Liver (tissue), 9 donors: Measurements from ENCODE around the gene RB1. TPM values are rescaled to one million over a fixed set of nuclear protein-coding genes. Genes with fewer than 3 reads are reported as not detected.
A peak's percentile ranks its signal among the peaks of the same experiment; 100 is the strongest.

ENCODE experiments used
- DNase-seq: peaks from one replicate; pipeline ENCODE4 v3.0.0-alpha.2; 2017; ENCODE audit warnings: low spot score
- H3K27ac ChIP-seq, 2 donors: one replicate each; pipeline ENCODE4 v1.7.0; 2013; ENCODE audit warnings: inconsistent platforms in 2 of 2, low read length in 2 of 2, control low read depth in 1 of 2, low read depth in 1 of 2, mild to moderate bottlenecking in 1 of 2
- H3K27me3 ChIP-seq, 4 donors: one replicate each; pipeline versions ENCODE4 v1.6.1 to v1.7.0; 2013; ENCODE audit warnings: low read length in 3 of 4, inconsistent platforms in 1 of 4, mild to moderate bottlenecking in 1 of 4, moderate library complexity in 1 of 4; ENCODE audit not compliant: control insufficient read depth in 4 of 4, insufficient read depth in 4 of 4
- H3K36me3 ChIP-seq, 4 donors: one replicate each; pipeline versions ENCODE4 v1.6.1 to v1.7.0; 2013; ENCODE audit warnings: low read length in 3 of 4, mild to moderate bottlenecking in 3 of 4, low read depth in 1 of 4, moderate library complexity in 1 of 4; ENCODE audit not compliant: control insufficient read depth in 4 of 4, insufficient read depth in 3 of 4
- H3K4me1 ChIP-seq, 4 donors: one replicate each; pipeline versions ENCODE4 v1.6.1 to v1.7.0; 2013; ENCODE audit warnings: low read length in 3 of 4, mild to moderate bottlenecking in 3 of 4, moderate library complexity in 1 of 4; ENCODE audit not compliant: control insufficient read depth in 4 of 4, insufficient read depth in 4 of 4
- H3K4me3 ChIP-seq, 3 donors: one replicate each; pipeline versions ENCODE4 v1.6.1 to v1.7.0; 2013; ENCODE audit warnings: low read length in 3 of 3, control low read depth in 1 of 3, low read depth in 1 of 3, mild to moderate bottlenecking in 1 of 3
- H3K9ac ChIP-seq, 2 donors: one replicate each; pipeline ENCODE4 v1.7.0; 2013; ENCODE audit warnings: low read length in 2 of 2, mild to moderate bottlenecking in 2 of 2, moderate library complexity in 2 of 2, control low read depth in 1 of 2, low read depth in 1 of 2
- H3K9me3 ChIP-seq, 4 donors: one replicate each; pipeline versions ENCODE4 v1.6.1 to v1.7.0; 2013; ENCODE audit warnings: low read length in 3 of 4; ENCODE audit not compliant: control insufficient read depth in 4 of 4
- CTCF ChIP-seq: fragments of 150-350 bp; IDR thresholded peaks from 2 replicates; pipeline ENCODE4 v1.5.1; 2017; ENCODE audit warnings: improper control_type of control experiment, low read depth, low read length; ENCODE audit not compliant: missing input control
- EGR1 ChIP-seq, 2 donors: IDR thresholded peaks; 2 replicates each; pipeline ENCODE4 v1.6.1; 2016 to 2018; ENCODE audit warnings: antibody characterized with exemption in 2 of 2, low read depth in 2 of 2
- GABPA ChIP-seq, 2 donors: IDR thresholded peaks in 1 of 2; conservative IDR thresholded peaks in 1 of 2; 2 replicates each; pipeline ENCODE4 v1.6.1; 2016; ENCODE audit warnings: antibody characterized with exemption in 2 of 2, mild to moderate bottlenecking in 1 of 2, moderate library complexity in 1 of 2
- HNF4A ChIP-seq, 2 donors: conservative IDR thresholded peaks; 2 replicates each; pipeline ENCODE4 v1.6.1; 2016; ENCODE audit warnings: antibody characterized with exemption in 2 of 2, mild to moderate bottlenecking in 2 of 2
- HNF4G ChIP-seq: IDR thresholded peaks from 2 replicates; pipeline ENCODE4 v1.6.1; 2016; ENCODE audit warnings: antibody characterized with exemption
- JUND ChIP-seq, 2 donors: IDR thresholded peaks; 2 replicates each; pipeline ENCODE4 v1.6.1; 2016; ENCODE audit warnings: antibody characterized with exemption in 2 of 2
- REST ChIP-seq: IDR thresholded peaks from 2 replicates; pipeline ENCODE4 v1.6.1; 2016; ENCODE audit warnings: antibody characterized with exemption, mild to moderate bottlenecking
- RXRA ChIP-seq, 2 donors: IDR thresholded peaks; 2 replicates each; pipeline ENCODE4 v1.6.1; 2017 to 2018; ENCODE audit warnings: antibody characterized with exemption in 2 of 2, mild to moderate bottlenecking in 1 of 2
- TAF1 ChIP-seq: conservative IDR thresholded peaks from 2 replicates; pipeline ENCODE4 v1.6.1; 2016; ENCODE audit warnings: antibody characterized with exemption, mild to moderate bottlenecking
- WGBS: extraction: QIAGEN DNeasy Blood & Tissue Kit; methylation state at CpG from one replicate; pipeline ENCODE4 v1.1.7; 2013; 5-methylcytosine and 5-hydroxymethylcytosine counted together
- polyA plus RNA-seq, 2 donors: library from polyadenylated mRNA; stranded (reverse) in 1 of 2; unstranded in 1 of 2; fragments of 200-250 nt in 1 of 2; fragments of >200 nt in 1 of 2; fragmentation: Nextera tagmentation in 1 of 2; extraction: Ambion mirVana in 1 of 2; gene quantifications; one replicate each; pipeline versions ENCODE4 v1.2.1 to v1.2.3, GENCODE V29; 2013 to 2015
- total RNA-seq, 2 donors: library from RNA; depleted of rRNA; stranded (reverse); fragments of >200 nt; gene quantifications; one replicate each; pipeline ENCODE4 v1.2.3, GENCODE V29; 2014
- TF ChIP-seq, protein P1 (sequence below): IDR thresholded peaks from 2 replicates; pipeline ENCODE4 v1.6.1; 2016; ENCODE audit warnings: antibody characterized with exemption
- donor health status: healthy.
- donor health status: healthy.
- donor health status: healthy.
- donor health status: healthy.
- donor health status: healthy.

The RB1 gene
- total and polyA plus RNA-seq, 4 donors, result 6.6 to 30.6 (median 8.9) TPM

DNA sequence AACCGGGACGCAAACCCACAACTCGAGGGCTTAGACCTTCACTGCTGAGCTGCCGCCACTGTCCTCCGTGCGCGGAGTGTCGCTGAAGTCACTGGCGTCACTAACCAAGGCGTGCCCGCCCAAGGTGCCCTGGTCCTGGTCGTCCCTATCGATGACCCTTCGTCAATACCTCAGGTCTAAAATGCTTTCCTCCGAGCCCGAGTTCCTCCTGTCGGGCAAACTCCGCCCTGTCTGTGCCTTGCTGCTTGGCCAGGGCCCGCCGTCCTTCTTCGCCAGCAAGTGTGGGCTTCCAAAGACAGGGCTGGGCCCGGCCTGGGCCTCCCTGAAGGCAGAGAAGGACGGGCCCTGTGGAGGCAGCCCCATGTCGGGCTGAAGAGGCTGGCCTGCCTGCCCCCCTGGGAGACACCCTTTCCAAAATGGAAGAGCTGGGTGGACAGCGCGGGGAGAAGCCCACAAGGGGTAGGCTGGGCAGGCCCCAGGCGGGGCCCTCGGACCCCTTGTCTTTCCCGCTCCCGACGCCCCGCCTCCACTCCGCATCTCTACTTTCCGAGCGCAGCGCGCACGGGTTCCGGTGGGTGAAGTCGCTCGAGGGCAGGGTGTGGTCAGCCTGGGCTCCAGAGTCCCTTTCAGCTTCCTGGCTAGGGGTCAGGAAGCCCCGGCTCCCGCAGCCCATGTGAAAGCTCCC lies 13.4 kb downstream of the RB1 start:
- no peak overlapping the region for H3K9ac ChIP-seq
- no peak for DNase-seq
- TF ChIP-seq JUND (IDR thresholded peaks at IDR 0.05) (no peak), TAF1 (no peak), CTCF (no peak), HNF4A (conservative IDR thresholded peaks at IDR 0.05) (no peak), HNF4G (no peak), REST (no peak), GABPA (IDR thresholded peaks at IDR 0.05 in 1 of 2, conservative IDR thresholded peaks at IDR 0.05 in 1 of 2) (no peak)
- 89% methylated on average over 43 of the region's 43 CpGs for WGBS
- no peak overlapping the region for H3K27ac ChIP-seq
- H3K4me1 ChIP-seq, result peaks cover 0 to 30% (median 6%) of the 10 kb centered on the region in 4 donors
- H3K4me3 ChIP-seq, result no peak overlapping the region
- peaks cover 0 to 4% (median under 1%) of the 10 kb centered on the region in 4 donors for H3K36me3 ChIP-seq
- no peaks in the 10 kb centered on the region for H3K27me3 ChIP-seq
- H3K9me3 ChIP-seq, result peaks cover 0 to under 1% (median 0%) of the 10 kb centered on the region in 4 donors

GRCh38 chr13:48317511-48318376 lies 14.2 kb downstream of the RB1 start:
- 70% methylated on average over 41 of the region's 41 CpGs for WGBS
- Histone ChIP-seq H3K4me1 (peaks cover 0 to 30% (median 6%) of the 10 kb centered on the region in 4 donors), H3K4me3 (peak overlapping the region in 2 of 3 donors; percentile 9 to 25), H3K27ac (no peak overlapping the region), H3K27me3 (no peaks in the 10 kb centered on the region), H3K36me3 (peaks cover 0 to 4% (median under 1%) of the 10 kb centered on the region in 4 donors), H3K9ac (no peak overlapping the region), H3K9me3 (peaks cover 0 to 3% (median 0%) of the 10 kb centered on the region in 4 donors)
- no peak for DNase-seq
- TF ChIP-seq RXRA (IDR thresholded peaks at IDR 0.05), result peak in 1 of 2 donors; percentile 32
- no peak for TF ChIP-seq EGR1 (IDR thresholded peaks at IDR 0.05; ENCODE audit: low read depth in 2 of 2)
- TF ChIP-seq, protein P1, sequence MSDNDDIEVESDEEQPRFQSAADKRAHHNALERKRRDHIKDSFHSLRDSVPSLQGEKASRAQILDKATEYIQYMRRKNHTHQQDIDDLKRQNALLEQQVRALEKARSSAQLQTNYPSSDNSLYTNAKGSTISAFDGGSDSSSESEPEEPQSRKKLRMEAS, result no peak
